Stimulated activated CD4-positive, alpha-beta T cell treated with anti-CD3 and anti-CD28 coated beads, TNF-alpha, amount 100 ng/mL, for 24 hours (primary cell): Measurements from ENCODE around the gene SLC22A23.

Experiments used
- DNase-seq, 3 experiments: peaks; one replicate each; pipeline ENCODE4 v3.0.0-alpha.2; 2020; ENCODE audit warnings: low read depth in 3 of 3

The SLC22A23 gene

DNA sequence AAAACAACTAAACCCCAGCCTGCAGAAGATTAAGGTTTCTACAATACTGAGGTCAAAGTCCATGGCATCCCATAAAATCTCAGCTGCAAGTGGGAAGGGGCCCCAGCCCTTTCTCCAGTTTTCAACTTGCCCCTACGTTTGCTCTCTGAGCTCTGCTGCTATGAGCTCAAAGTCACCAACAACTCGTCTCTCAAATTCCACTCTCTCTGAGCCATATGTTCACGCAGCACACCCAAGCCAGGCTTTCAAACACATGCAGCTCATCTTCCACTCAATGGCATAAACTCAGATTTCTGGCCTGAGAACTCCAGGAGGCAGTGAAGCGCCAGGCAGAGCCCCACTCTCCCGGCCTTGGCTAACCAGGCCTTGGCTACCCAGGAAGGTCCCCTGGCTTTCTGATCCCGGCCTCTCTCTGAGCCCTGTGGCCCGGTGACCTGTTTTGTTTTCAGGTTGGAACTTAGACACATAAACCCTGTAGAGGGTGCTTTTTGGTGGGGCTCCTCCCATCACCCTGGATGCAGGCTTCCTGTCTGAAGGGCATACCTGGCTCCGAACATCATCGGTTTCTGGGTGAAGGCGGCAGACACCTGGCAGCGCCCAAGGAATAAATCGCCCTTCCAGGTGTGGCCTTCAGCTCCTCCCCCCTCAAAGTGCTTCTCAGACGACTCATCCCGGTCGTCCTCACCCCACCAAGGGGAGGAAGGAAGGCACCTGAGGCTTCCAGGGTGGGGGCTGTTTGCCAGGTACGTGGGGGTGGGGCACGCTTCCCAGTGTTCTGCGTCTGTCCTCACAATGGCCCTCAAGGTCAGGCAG is 12.4 kb downstream of the SLC22A23 start:
- no peak for DNase-seq

DNA sequence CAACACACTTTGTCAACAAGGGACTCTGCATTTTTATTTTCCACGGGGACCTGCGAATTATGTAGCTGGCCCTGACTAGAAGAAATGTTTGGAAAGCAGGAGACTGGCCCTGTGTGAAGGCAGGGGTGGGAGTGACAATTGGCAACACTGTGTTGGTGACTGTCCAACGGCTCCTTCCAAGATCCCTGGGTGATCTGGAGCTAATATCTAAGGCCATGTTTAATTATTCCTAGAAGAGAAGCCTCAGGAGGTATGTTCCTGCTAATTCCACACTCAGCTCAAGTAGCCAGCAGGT is 13.7 kb downstream of the SLC22A23 start:
- no peak for DNase-seq

DNA sequence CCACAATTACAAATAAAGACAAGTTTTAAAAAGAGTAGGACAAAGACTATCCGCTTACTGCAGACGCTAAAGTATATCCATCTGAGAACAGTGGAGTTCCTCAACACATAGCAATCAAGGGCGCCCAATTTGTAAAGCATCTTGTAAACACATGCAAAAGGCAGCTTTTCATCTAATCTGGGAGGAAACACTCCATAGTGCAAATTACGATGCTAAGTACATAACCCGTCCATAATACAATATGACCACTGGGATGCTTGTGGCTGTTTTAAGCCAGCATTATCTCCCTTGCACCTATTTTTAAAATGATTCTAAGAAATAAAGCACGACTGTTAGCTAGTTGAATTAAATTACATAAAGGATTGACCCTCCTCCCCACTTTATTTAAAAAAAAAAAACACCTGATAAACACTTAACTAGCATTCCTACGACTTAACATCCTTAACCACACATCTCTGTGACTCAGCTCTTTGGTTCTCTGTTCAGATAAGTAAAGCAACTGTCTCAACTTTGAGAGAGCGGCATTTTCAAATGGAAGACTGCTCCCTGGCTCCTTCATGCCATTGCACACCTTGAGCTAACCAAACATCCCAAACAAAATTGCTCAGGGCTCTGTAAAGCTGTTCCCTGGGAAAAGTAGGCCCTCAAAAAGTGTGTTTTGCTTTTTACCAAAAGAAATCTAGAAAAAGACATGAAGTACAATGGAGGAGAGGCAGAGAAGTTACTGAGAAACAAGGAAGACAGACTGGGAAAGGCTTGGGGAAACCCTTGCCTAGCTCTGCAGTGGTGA is 14.2 kb downstream of the SLC22A23 start:
- no peak for DNase-seq

DNA sequence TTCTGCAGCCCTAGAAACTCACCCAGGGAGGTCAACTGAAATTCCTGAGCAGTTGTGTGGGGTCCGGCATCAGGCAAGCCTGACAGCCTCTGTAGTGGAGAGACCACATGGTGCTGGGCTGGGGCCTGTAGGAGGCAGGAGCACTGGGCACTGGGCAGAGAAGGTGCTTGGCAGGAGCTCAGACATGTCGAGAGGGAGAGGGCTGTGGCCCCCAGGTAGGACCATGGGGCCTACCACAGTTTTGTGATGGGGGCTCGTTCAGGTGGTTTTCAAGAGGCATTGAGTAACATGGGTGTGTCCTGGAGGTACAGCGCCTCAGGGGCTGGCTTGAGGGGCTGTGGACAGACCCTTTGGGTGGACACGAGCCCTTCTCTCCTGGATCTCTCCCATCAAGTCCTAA is 15.9 kb downstream of the SLC22A23 start:
- no peak for DNase-seq

DNA sequence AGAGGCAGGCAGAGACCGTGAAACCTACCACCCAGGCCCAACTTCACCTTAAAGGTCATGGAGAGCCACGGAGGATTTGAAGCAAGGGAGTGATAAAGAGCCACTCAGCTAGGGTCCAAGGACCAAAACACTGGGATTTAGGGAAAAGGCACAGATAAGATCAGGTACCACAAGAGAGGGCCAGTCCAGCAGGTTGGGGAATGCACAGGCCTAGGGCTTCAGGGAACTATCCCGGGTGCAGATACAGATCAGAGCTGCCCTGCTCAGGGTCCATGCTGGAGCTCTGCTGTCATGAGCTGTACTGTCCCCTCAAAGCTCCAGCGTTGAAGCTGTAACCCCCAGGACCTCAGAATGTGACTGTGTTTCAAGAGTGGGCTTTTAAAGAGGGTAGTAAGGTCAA is 16.9 kb downstream of the SLC22A23 start:
- no peak for DNase-seq

DNA sequence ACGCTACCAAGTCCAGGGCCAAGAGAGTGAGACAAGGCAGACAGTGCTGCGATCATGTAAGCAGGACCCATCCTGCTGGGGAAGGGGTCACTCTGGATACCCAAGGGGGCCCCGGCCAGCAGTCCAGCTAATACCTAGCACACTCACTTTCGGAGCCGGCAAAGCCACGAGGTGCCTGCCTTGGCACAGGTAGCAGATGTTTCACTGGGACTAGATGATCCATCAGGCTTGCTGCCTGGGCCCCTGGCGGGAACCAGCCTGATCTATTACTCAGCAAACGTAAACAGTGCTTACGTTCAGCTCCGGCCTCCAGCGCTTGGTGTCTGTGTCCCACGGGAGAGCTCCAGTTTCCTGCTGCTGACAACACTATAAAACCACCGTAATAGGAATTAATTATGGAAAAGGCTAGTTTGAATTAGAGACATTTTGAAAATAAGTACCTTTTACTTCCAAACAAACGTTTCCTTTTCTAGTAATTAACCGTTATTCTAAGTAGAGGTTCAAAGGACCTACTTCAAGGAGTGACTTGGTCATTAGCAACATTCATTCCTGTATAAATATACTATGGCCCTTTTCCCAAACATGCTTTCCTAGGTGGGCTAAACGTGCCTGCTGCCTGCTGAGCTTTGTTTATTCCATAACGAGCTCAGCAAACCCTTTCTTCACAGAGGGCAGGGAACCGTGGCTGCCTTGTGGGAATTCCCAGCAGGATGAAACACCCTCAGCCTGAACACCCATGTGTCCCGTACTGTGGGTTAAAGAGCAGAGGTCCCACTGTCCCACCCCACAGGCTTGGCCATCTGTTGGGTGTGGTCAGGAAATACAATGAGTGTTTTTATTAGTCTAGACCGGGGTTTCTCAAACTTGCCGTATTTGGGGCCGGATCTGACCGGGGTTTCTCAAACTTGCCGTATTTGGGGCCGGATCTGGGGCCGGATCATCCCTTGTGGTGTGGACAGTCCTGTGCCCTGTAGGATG is 18.4 kb downstream of the SLC22A23 start:
- no peak for DNase-seq

DNA sequence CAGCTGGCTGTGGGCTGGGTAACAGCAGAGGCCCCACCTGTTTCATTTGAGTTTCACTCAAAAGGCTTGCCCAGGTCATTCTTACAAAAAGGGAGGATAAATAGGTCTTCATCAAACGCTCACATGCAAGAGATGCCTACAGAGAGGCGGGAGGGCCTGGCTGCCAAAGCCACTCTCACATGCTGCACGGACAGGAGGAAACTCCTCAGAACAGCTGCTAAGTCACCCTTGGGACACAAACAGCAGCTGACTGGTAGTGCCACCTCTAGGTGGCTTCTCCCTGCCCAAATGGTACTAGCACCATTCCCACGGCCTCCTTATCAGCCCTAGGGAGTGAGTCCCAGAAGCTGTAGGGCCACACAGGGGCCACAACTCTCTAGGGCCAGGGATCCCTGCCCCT is 23.8 kb downstream of the SLC22A23 start:
- no peak for DNase-seq

DNA sequence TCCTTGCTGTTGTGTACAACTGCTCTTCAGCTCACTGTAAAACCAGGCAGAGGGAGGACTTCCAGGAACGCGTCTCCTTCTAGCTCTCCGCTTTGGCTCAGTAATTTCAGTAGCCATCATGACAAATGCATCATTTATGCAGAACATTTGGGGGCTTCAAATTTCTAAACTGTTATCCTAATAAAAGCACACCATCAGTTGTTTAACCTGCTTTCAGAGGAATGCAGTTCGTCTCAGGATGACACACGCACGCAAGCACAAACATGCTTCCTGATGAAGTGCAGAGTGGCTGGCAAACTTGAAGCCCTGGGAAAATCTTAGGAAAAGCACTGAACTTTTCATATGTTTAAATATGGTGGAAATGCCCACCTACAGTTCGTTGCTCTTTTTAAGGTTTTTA is 24.4 kb downstream of the SLC22A23 start:
- no peak for DNase-seq

DNA sequence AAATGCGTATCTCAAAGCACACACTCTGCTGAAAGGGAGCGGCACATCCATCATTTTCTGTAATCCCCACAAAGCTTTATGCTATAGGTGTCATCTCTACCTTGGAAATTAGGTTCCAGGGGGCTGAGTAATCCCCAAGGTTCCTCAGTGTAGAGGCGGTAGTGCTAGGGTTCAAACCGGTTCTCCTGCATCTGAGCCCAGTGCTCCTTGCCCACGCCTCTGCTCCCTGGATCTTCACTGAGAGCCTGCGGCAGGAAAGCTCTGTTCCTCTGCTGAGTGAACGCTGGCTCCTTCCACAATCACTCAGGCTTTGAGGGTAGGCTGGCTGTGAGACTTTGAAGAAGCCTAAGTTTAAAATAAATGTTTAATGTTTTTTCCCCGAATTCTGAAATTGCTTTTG is 24.9 kb downstream of the SLC22A23 start:
- DNase-seq: no peak

DNA sequence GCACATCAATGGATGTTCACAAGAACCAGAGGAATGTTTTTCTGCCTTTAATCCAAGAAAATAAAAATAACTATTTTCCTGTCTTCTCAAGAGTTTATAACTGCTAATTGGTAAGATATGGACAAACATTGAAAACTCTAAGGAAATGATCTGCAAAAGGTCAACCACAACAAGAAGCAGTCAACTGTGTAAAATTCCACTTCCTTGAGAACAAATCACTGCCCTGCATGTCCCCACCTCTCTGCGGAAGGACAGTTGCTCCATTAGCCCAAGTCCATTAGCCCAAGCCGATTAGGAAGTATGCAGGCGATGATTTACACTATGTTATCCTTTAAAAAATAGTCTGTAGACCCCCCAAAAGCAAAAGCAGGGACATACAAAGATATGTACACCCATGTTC is 27.6 kb downstream of the SLC22A23 start:
- no peak for DNase-seq

DNA sequence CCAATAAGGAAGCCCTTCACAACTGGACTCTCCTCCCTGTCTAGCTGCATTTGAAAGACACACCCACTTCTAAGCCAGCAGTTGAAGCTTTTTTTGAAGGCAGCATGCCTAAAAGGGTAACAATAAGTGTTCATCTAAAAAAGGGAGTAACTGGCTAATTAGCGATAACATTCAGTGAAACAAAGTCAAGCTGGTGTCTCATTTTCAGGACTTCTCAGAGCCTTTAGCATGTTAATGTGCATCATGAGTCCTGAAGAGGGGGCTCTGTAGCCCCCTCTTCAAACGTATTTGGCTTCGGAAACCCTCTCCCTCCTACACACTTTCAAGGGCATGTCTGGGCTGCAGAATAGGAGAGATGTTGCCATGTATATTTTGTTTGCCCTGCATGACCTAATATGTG is 28.1 kb downstream of the SLC22A23 start:
- DNase-seq: no peak

DNA sequence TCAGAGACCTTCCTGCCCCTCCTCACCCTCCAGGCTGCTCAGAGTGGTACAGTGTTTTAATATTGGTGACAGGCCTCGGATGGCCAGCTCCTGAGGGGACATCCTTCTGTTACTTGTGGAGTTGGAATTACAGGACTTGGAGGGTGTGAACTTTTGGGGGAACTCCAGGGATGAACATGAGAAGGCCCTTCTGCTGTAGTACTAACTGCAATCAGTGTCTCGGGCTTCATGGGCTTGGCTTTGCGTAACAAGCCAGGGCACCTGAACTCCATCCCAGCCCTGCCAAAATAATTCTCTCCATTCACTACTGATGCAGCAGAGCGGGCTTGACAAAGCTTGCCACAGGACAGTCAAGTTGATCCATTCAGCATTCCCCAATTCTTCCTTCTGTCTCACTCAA is 28.6 kb downstream of the SLC22A23 start:
- no peak for DNase-seq

DNA sequence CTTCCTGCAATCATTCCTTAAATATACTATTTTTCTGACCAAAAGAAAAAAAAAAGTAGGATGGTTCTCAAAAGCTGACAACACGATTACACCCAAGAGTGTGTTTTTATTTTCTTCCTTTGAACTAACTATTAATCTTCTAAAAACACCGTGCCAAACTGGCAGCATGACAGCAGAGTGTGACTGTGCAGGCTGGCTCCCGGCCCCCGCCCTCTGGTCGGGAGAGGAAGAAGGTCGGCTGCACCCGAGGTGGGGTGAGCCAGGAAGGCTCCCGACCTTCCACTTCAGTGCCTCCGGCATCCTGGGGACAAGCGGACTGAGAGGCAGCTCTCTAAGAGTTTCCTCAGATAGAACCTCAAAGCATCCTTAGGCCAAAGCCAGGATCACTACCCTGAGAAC is 29.2 kb downstream of the SLC22A23 start:
- DNase-seq: no peak

DNA sequence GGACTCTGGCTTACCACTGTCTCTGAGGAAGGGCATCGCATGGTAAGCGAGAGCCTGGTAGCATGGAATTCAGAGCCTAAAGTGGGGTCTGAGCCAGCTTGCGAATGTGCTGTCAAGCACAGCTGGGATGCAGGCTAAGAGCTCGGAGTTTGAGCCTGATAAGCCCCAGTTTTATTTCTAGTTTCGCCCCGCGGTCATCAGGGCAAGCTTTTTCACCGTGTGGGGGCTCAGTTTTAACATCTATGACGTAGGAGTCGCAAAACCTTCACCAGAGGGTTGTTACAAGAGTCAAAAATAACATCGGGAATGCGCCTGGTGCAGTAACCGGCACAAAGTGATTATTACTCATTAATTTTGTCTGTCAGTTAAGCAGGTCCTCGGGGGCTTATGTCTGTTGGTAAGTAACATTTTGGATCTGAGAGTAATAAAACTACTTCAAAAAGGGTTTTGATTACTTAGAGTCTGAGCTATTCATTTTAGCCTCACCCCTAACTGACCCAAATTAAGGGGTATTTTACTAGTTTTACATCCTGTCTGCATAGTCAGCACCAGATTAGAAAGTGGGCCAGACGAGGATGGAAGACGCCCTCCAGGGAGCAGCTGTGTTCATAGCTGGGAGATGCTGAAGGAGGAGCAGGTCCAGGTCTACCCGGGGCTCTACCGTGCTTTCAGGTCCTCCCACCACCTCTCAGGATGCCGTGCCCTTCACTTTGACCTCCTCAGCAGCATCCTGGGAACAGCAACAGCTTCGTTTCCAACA is 29.7 kb downstream of the SLC22A23 start:
- DNase-seq: no peak

DNA sequence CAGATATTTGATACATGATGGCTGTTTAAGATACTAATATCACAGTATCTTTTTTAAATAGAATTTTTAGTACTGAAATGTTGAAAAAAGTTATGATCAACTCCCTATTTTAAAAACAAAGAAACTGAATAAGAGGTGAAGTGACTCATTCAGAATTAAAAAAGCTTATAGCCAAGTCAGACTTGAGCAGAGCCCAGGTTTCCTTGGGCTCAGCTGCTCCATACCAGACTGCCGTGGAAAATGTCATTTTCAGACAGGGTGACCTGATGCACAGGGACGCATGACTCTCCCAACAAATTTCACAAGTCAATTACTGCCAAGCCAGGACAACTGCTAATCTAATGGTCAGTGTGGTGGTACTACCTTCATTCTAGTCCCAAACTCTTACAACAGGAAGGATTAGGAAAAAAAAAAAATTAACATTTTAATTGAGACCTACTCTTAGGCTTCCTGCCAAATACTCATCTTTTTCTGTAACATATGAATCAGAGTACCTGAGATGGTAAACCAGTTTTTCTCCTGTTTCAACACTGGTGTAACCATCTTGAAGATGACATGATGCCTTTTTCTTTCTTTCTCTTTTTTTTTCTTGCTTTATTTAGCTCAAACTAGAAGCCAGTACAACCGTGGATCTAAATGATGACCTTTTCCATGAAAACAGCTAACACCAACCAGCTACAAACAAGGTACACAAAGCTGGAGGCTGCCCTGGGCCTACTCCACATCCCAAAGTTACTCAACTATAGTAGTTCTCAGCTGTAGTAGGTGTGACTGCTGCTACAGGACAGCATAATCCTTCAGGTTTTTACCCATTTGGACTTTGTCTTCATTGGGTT is 30.5 kb downstream of the SLC22A23 start:
- no peak for DNase-seq

DNA sequence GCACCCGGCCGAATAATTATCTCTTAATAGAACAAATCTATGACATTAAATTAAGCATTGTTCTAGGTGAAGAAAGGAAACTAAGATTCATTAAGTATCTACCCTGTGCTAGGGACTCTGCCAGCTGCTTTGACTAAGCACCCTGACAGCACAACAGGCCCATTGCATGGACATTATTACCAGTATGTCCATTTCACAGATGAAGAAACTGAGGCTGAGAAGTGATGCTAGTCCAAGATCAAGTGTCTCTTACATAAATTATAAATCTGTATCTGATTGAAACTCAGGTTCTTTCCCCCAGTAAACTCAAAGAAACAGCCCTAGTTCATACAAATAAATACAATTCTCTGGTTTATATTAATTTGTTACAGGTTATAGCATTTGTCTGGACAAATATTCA is 31.3 kb downstream of the SLC22A23 start:
- no peak for DNase-seq

DNA sequence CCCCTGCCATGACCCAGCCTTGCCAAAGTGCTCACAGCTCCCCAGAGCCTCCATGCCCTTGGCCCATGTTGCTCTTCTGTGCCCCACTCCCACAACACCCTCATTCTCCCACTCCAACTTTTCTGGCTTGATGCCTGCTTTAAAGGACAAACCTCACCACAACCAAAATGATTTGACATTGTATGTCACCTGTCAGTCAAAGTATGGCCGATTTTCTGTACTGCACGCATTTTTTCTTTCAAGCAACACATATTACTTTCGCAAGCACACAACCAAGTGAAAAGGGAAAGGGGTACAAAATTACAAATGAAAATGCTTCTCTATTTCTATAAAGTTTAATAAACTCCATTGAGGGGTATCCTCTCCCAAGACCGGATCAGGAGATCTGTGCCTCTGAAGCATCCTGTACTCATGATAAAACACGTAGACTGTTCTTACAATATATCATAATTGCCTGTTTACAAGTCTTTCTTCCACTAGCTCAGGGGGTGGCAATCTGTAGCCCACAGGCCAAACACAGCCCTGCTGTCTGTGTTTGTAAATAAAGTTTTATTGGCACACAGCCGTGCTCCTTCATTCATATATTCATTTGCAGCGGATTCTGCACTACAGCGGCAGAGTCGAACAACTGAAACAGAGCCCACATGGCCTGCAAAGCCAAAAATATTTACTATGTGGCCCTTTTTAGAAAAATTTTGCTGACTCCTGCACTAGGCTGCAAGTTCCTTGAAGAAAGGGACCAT is 32.5 kb downstream of the SLC22A23 start:
- no peak for DNase-seq

DNA sequence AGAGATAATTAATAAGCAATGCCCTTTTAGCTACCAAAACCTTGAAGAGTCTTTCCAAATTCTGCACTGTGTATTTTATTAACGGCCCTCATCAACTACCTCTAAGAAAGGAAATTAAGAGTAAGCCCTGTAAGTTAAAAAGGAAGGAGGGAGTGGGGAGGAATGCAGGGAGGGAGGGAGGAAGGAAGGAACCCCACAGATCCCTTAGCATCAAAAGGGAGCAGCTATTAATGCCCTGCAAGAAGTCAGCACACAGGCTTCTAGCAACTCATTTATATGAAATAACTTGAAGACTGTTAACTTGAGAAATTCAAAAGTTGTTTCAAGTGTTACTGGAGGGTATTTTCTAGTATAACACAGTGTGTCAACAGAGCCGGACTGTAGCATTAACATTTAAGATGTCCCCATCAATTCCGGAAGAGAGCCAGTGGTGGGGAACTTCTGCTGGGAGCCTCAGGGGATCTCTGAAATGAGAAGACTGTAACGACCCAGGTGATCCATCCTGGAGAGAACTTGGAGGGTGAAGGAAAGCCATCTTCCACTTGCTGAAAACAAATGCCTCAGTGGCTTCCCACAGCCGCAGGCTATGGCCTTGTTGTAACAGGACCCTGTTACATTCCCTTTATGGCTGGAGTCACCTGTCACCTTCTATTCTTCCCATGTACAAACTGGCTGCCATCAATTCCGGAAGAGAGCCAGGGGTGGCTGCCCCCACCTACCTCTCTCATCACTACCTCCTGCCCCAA is 33.2 kb downstream of the SLC22A23 start:
- no peak for DNase-seq

DNA sequence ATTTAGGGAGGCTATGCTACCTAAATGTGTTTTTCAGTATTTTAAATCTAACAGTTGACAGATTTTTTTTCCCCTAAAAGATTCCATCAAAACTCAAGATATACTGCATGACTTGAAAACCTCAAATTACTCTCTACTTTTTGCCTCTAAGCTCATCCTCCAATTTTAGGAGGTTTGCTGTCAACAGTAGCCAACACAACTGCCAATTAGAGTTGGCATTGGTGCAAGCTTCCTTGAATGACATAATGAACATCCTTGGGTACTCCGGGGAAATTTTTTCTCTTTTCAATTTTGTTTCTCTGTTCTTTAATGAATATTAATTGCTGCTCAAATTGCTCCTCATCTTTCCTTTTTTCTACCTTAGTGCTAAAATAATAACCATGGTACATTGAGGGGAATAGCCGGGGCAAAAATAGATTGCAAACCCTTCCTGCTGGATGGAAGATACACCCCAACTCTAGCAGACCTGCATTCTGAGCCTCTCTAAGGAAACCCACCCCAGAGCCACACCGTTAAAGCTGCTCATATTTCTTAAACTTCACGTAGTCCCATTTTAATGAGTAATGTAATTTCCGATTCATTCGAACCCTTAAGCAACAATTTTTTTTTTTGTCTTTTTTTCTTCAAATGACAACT is 34.3 kb downstream of the SLC22A23 start:
- no peak for DNase-seq
